ENCODE measurements around the gene FLNC.

DNA sequence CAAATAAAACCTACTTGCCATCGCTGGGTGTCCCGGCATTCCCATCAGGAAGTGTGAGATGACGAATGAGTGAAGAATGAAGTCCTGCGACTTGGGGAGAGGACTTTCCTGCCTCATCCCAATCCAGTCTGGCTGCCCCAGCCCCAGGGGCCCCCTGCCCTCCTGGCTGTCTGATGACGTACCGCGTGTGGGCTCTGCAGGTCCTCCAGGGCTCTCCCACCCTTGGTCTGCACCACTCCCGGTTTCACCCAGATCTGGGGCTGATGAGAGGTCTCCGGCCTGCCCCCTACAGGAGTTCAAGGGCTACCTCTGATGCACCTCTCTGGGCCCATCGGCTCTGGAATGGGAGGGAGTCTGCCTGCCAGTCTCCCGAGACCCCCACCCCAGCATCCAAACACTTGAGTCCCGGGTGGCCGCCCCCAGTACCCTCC lies 42.2 kb downstream of the FLNC start:
- TF ChIP-seq, protein P1, sequence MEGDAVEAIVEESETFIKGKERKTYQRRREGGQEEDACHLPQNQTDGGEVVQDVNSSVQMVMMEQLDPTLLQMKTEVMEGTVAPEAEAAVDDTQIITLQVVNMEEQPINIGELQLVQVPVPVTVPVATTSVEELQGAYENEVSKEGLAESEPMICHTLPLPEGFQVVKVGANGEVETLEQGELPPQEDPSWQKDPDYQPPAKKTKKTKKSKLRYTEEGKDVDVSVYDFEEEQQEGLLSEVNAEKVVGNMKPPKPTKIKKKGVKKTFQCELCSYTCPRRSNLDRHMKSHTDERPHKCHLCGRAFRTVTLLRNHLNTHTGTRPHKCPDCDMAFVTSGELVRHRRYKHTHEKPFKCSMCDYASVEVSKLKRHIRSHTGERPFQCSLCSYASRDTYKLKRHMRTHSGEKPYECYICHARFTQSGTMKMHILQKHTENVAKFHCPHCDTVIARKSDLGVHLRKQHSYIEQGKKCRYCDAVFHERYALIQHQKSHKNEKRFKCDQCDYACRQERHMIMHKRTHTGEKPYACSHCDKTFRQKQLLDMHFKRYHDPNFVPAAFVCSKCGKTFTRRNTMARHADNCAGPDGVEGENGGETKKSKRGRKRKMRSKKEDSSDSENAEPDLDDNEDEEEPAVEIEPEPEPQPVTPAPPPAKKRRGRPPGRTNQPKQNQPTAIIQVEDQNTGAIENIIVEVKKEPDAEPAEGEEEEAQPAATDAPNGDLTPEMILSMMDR (IDR thresholded peaks at IDR 0.05; ENCODE audit: insufficient read depth, low read length, poor library complexity, severe bottlenecking), result no peak
- no peak for TF ChIP-seq EZH2phosphoT487 (conservative IDR thresholded peaks at IDR 0.05; ENCODE audit: low read length)

All from SU-DHL-6 (cell line).